ENCODE results near the gene TCERG1L.

The TCERG1L gene

DNA sequence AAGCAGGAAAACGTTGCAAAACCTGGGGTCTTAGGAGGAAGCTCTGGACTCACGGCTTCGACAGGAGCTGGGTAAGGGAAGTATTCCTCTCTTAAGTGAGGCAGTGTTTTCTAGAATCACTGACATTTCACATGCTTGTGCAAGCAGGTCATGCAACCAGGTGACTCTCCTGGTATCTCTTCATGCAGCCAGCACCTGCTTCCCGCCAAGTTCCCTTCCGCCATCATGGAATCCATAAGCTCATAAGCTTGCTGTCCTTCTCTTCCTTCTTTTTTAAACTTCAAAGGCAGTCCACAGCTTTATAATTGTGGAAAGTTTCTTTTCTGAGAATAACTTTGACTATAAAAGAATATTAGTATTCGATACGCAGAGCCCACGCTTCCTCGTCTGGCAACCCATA is 256.1 kb downstream of the TCERG1L start:
- no peak for DNase-seq

- no peak for DNase-seq
These were observed 258.3 kb downstream of the TCERG1L start for GRCh38 chr10:131053192-131053591.

- DNase-seq = no peak
These were observed 261.3 kb downstream of the TCERG1L start for GRCh38 chr10:131050162-131050766.

DNA sequence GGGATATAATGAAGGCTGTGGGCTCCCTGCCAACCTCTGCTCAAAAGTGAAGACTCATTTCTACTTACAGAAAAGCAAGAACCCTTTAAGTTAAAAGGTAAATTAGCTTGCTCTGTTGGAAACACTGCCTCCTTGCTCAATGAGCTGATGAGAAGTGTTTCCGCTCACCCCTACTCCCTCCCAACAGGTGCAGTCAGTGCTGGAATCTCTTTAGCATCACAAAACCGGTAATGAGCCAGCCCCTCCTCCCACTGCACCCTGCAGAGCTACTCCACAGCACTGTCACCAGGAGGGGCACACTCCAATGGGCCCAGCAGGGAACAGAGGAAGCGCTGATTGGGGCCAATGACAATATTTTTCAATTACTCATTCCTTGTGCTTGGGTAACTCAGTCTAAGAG is 262.5 kb downstream of the TCERG1L start:
- DNase-seq = no peak

- DNase-seq = no peak
These were observed 262.9 kb downstream of the TCERG1L start for GRCh38 chr10:131048606-131049005.

- no peak for DNase-seq
These were observed 264.0 kb downstream of the TCERG1L start for GRCh38 chr10:131047501-131047900.

- DNase-seq = no peak
These were observed 265.3 kb downstream of the TCERG1L start for GRCh38 chr10:131046194-131046593.

GRCh38 chr10:131044379-131045111 is 267.0 kb downstream of the TCERG1L start:
- DNase-seq = no peak

DNA sequence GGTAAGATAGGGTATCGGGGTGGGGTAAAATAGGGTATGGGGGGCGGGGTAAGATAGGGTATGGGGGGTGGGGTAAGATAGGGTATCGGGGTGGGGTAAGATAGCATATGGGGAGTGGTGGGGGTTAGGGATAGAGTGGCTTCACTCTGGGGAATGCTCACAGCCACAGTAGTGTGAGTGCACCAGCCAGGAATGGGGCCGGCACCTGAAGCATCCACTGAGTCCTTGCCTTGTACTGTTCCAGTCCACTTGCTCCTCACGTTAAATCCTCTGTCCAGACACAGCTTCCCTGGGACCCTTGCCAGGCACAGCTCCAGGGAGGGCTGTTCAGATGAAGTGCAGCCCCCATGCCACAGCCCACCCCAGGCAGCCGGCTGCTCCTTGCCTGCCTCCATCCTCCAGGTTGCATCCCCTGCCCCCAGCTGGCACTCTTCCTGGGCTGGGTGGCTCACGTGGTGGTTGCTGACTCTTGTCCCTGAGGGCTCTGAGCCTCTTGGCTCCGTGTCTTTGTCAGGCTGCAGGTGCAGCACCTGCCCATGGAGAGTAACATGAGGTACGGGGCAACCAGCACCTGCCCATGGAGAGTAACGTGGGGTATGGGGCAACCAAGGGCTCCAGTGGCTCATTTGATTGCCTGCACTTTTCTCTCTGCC is 268.4 kb downstream of the TCERG1L start:
- DNase-seq = no peak
